Fibroblast of villous mesenchyme (primary cell): ENCODE results near the gene BID. TPM values are rescaled to one million over a fixed set of nuclear protein-coding genes. Genes with fewer than 3 reads are reported as not detected.
A peak's percentile ranks its signal among the peaks of the same experiment; 100 is the strongest.
"Not testable (repeated sequence)": the region's sequence is repeated elsewhere in the genome, so short reads cannot be mapped to it uniquely, and the experiment has no call there.

ENCODE experiments used
- DNase-seq: peaks from one replicate; pipeline ENCODE4 v3.0.0-alpha.2; 2010; ENCODE audit warnings: low read depth
- H3K4me3 ChIP-seq: 2 replicates; pipeline ENCODE4 v1.5.1; 2011; ENCODE audit warnings: low read depth, mild to moderate bottlenecking, low read length
- CTCF ChIP-seq: IDR thresholded peaks from 2 replicates; pipeline ENCODE4 v1.5.1; 2012; ENCODE audit warnings: low read depth, mild to moderate bottlenecking, low read length; ENCODE audit not compliant: insufficient read depth
- total RNA-seq: library from RNA; depleted of rRNA; stranded (reverse); fragments of >200 nt; gene quantifications from 2 replicates; pipeline ENCODE4 v1.2.3, GENCODE V29; 2012

BID gene
- total RNA-seq, 1 donor, result 19.4 TPM

- no peak overlapping the region for H3K4me3 ChIP-seq
- DNase-seq, result no peak
- TF ChIP-seq CTCF, result no peak
Measured at GRCh38 chr22:17767233-17768065, 6.8 kb downstream of the BID start.

- H3K4me3 ChIP-seq, DNase-seq: not testable (repeated sequence)
Measured at GRCh38 chr22:17764852-17765251, 9.4 kb downstream of the BID start.

- no peak overlapping the region for H3K4me3 ChIP-seq
- no peak for TF ChIP-seq CTCF
- DNase-seq, result no peak
Measured at GRCh38 chr22:17764036-17764435, 10.2 kb downstream of the BID start.

GRCh38 chr22:17763442-17763841 lies 10.8 kb downstream of the BID start:
- DNase-seq, result not testable (repeated sequence)

GRCh38 chr22:17761138-17761488 lies 13.2 kb downstream of the BID start:
- DNase-seq, result no peak
- no peak for TF ChIP-seq CTCF
- no peak overlapping the region for H3K4me3 ChIP-seq

More at GRCh38 chr22:17763442-17763841, 10.8 kb downstream of the BID start:
- H3K4me3 ChIP-seq, result not testable (repeated sequence)

GRCh38 chr22:17754233-17754925 lies 19.9 kb downstream of the BID start:
- TF ChIP-seq CTCF, result peak; percentile 19
- no peak for DNase-seq
- H3K4me3 ChIP-seq, result no peak overlapping the region

GRCh38 chr22:17753401-17753989 lies 20.8 kb downstream of the BID start:
- TF ChIP-seq CTCF, result no peak
- no peak overlapping the region for H3K4me3 ChIP-seq
- peak; percentile 25 for DNase-seq
